GM18499 (cell line): ENCODE data around the gene ERN2.
A peak's percentile ranks its signal among the peaks of the same experiment; 100 is the strongest.

Source experiments
- ATAC-seq: cut with Tn5 transposase; IDR thresholded peaks from one replicate; pipeline ENCODE4 v1.9.1; 2021; ENCODE audit warnings: moderate number of reproducible peaks; ENCODE audit not compliant: insufficient read depth, unreplicated experiment

ERN2 gene

GRCh38 chr16:23650674-23651416 lies 62.2 kb downstream of the ERN2 start:
- ATAC-seq, result no peak

DNA sequence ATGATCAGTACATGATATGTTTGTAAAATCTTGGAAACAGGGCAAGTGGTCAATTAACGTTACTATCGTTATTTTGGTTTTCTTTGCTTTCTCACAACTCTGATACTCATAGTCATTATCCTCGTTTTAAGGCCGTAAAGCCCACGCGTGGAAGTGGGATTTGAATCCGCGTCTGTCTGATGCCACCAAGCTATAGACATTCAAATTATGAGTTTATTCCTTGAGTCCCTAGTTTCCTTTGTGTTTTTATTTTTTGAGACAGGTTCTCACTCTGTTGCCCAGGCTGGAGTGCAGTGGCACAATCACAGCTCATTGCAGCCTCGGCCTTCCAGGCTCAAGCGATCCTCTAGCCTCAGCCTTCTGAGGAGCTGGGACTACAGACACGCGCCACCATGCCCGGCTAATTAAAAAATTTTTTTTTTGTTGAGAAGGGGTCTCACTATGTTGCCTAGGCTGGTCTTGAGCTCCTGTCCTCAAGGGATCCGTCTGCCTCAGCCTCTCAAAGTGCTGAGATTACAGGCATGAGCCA lies 70.7 kb downstream of the ERN2 start:
- ATAC-seq, result no peak

DNA sequence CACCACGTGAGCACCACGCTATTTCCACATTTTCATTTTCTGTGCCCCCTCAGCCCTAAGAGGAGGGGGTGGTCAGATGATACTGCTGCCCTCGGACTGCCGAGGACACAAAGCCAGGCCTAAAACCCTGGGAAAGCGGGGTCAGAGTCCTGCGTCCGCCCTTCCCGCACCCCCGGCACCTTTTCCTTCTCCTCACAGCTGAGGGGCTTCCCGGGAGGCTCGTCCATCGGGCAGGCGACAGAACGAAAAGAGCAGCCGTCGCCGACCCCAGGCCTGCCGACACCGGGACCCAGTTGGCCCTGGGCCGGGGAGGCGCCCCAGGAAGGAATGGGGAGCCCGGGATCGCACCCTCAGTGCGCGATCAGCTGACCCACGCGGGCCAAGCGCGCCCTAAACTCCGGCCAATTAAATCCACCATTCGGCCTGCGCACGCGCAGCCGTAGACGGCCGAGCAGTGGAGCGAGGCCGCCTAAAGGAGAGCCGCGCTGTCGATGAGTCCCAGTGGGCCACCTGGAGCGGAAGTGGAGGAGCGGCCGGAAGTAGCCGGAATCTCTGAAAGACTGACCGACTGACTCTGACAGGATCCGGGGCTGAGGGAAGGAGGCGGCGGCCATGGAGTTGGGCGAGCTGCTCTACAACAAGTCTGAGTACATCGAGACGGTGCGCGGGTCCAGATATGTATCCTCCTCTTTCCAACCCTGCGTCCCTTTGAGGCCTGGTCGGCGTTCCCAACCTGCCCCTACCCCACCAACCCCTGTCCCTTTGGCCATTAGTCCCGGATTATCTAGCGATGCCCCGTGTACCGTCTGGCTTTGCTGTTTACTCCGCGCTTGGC lies 71.9 kb downstream of the ERN2 start, which contains the start of the genes DCTN5 and PALB2:
DCTN5 (plus strand) TSS at position 536 of the 835 bp plus-strand sequence; CDS start at position 613, 77 bp downstream.
PALB2 (minus strand) TSS at position 380 of the 835 bp plus-strand sequence; CDS start at position 227, 153 bp downstream.
- ATAC-seq, result peak; percentile 71

DNA sequence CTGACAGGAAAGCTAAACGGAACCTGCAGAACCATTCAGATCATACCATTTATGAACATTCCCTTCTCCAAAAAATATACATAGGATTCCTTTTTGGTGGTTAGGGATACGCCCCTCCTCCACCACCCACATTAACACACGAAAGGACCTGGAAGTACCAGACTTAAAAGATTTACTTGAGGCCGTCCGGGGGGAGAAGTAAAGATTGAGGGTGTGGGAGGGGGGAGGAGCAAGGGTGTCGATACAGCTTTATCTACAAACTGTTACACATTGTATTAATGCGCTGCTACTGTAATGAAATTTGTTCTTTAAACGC lies 72.4 kb downstream of the ERN2 start:
- no peak for ATAC-seq
